HG03108 (cell line): ENCODE measurements around the gene ANO3.
"Not testable (repeated sequence)": the region's sequence is repeated elsewhere in the genome, so short reads cannot be mapped to it uniquely, and the experiment has no call there.

Source experiments
- ATAC-seq: cut with Tn5 transposase; IDR thresholded peaks from one replicate; pipeline ENCODE4 v1.9.1; 2021; ENCODE audit warnings: moderate library complexity; ENCODE audit not compliant: unreplicated experiment

Gene ANO3

DNA sequence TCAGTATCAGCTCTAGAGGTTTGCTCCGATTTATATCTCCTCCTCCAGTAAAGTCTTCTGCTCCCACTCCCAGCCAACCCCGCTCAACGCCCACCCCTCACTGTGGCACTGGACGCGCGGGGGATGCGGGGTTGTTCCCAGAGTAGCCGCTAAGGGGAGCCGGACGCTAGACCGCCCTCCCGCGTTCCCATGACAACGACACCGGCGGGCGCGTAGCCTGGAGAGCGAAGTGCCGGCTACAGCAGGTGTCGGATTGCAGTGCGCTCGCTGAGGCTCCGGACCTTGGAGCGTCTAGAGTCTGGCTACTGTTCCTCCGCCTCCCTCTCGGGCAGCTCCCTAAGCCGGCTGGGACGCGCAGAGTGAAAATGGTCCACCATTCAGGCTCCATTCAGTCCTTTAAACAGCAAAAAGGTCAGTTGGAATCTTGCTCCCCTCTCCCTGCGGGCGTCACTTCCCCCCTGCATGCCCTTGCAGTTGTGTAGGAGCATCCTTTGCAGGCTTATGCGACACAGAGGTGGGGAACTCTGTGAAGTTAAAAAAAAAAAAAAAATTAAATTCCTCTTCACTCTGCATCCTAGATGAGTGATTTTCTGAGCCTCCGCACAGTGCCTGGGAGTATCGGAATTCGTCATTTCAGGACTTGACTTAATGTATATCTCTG lies at the start of gene ANO3:
ANO3 (plus strand) TSS at position 220 of the 661 bp plus-strand sequence; CDS start at position 366, 146 bp downstream.
- peak; percentile 90 for ATAC-seq

DNA sequence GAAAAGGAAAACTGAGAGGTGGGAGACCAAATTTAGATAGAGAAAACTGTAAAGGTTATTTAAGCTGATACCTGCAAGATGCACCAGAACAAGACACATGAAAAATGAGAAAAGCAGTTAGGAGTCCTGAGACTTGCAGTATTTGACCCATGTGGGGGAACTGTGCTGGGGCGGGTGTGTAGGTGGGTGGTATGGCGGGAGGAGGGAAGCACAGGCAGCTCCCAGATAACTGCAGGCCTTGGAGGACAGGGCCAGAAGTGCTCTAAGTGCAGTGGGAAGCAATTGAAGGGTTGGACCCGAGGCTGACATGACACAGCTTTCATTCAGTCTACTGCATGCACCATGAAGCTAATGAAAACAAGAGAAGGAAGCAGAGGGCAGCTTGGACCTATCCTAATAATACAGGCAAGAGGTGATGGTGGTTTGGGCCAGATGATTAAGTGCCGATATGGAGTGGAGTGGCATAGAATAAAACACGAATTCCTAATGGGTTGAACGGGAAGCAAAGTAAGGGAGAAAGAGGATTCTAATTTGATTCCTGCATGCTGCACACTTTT lies 48.0 kb upstream of the ANO3 start:
- ATAC-seq: no peak

DNA sequence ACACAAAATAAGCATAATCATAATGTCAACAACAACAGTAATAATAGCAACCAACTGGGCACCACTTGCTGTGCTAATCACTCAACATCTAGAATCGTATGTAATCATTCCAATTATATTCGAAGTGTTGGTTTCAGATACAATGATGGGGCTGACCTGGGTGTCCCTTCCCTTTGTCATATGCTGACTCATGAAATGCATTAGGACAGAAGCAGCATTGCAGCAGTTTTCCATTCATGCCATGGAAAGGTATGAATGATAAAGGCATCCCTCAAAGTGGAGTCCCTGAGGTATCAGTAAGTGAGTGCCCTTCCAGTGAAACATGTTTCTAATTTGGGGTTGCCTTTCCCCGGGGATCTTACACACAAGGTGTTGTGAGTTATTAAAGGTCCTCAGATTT lies 46.3 kb upstream of the ANO3 start:
- ATAC-seq: no peak

DNA sequence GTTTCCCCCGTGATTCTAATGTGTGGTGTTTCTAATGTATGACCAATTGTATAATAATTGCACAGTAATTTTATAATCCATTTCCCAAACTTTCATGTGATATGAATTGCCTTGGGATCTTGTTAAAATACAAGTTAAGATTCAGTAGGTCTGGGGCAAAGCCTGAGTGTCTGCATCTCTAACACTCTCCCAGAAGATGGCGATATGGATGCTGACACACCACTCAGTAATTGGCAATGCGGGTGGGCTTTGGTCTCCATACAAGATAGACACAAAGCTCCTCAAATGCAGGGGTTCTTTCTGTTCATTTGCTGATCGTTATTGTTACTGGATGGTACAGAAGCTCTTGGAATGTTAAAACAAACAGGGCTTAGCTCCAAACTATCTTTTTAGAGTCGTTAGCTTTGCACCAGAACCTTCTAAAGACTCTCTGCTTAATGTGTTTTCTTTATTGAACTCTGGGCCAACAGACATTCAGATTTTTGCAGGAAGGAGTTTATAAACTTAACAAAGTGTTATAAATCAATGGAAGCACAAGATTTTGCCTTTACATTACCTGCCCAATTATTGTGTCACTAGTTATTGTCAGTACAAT lies 45.4 kb upstream of the ANO3 start:
- ATAC-seq: no peak

DNA sequence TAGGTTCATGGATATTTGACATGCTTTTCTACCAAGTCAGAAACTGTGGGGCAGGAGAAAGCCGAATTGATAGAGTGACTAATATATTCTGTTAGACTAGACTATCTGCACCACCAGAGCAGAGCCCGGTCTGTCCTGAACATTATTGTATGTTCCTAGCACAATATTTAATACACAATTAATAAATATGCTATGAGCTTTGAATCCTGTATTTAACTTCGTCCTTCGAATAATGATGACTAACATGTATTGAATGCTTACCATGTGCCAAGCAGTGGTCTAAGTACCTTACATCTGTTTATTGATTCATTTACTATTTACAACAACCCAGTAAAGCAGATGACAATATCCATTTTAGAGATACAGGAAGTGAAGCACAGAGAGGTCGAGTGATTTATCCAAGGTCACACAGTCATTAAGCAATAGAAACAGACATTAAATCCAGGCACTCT lies 44.8 kb upstream of the ANO3 start:
- no peak for ATAC-seq

DNA sequence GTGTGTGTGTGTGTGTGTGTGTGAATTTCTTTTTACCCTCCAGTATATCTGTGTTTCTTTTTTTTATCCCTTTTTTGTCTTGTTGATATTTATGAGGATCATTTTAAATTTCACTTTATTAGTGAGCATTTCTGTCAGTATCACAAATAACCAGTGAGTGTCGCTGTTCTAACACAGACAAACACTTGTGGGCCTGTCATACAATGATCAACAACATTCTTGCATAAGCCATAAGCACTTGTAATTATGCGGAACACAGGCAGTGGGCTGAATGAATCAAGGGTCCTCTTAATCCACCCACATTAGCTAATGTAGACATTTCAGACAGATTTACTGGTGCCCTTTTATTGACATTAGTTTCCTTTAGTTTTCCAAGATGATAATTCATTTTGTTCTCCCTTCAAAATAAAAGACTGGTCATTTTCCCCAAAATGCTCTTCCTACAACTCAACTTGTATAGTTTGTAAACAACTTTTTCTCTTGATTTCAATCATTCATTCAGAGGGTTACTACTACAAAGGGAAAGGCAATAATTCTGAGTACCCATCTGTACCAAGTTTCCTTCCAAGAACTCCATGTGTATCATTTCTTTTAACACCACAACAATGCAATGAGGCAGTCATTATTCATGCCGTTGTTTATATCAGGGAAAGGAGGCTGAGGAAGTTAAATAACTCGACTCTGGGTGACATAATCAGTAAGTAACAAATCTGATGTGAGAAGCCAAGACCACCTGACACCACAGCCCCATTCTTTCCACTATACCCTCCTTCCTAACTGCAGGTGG lies 34.5 kb upstream of the ANO3 start:
- no peak for ATAC-seq

DNA sequence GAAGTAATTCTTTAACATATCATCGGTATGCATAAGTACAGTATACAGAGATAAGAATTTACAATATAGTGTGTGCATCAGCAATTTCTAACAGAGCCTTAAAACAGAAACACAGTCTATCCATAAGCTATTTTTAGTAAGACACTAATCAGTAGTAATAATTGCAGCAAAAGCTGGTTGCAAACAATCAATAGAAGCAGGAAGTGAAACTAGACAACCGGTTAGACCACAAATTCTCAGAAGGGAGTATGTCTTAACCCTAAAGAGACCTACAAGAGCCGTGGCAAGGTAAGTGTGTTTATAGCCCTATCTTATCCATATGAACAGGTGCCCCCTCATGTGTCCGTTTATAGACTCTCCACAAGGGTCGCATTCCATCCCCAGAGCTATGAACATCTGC lies 15.6 kb upstream of the ANO3 start:
- not testable (repeated sequence) for ATAC-seq

DNA sequence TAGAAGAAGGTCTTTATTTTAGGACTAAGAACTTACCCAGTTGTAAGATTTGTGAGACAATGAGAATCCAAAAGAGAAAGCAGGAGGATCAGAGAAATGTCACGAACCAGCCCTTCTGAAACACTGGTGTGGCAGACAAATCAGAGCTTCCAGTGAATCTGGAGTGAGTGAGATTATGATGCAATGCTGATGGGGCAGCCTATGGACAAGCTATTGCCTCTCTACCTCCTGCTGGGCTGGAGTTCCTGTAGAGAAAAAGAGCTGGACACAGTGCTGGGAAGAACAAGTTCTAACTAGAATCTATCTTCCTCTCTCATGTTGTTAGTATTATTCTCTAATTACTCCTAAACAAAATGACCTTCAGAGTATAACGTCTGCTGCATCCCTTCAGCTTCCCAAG lies 12.0 kb upstream of the ANO3 start:
- ATAC-seq: no peak

DNA sequence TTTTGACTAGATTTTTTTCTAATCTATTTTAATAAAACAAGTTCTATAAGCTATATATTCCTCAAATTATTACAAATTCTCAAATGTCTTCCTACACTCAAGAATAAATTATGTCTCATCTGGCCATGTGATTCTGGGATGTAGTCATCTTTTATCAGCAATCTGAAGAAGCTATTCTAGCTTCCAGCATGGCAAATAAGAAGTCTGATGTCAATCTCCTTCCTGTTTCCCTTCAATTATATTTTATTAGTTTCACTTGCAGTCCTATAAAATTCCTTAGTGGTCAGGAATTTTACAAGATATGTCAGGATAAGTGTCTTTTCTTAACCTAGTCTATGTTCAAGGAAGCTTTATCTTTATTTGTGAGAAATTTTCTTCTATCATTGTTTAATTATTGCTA lies 10.4 kb upstream of the ANO3 start:
- no peak for ATAC-seq

DNA sequence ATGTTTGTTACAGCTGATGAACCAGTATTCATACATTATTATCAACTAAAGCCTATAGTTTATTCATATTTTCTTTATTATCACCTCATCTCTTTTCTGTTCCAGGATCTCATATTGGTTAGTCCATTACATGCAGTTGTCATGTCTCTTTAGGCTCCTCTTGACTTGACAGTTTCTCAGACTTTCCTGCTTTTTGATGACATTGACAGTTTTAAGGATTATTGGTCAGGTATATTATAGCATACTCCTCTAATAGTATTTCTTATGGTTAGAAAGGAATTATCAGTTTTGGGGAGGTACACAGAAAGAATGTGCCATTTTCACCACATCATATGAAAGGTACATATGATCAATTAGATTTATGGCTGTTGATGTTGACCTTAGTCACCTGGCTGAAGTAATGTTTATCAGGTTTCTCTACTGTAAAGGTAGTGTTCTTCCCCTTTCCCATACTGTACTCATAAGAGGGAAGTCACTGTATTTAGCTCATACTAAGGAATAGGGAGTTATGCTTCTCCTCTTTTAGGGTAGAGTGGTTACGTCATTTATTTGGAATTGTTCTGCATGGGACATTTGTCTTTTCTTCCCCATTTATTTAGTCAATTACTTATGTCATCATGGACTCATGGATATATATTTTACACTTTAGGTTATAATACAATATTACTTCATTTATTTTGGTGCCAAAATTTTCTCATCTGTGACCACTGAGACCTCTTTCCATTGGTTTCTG lies 9.4 kb upstream of the ANO3 start:
- ATAC-seq: no peak

DNA sequence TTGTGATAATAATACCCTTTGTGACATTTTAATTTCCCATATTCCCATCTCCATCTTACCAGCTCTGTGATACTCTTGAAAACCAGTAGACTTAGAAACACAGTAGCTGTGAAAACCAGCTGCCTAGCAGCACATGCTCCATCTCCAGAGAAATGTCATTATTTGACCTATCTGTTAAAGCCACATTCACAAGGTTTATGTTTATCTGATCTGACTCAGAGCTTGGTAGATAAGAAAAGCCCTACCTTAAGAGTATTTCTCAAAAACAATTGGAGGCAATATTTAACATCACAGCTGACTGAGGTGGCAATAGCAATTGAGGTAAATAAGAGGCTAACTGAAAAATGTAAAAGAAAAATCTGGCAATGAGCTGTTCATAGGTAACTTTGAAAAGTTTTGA lies 8.1 kb upstream of the ANO3 start:
- no peak for ATAC-seq

DNA sequence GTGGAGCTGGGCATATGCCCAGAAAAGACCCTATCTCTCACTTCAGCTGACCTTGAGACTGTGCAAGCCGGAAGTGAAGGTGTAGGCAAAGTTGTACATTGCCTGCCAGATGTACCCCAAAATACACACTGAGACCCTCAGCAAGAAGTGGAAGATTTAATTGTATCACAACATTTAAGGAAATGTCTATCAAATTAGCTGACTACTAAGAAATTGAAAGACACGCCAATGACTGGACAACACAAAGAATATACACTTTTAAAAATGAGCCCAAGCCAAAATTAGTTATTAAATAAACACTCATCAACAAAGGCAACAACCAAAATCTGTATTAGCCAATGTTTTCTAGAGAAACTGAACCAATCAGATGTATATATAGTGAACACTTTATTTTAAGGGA lies 7.7 kb upstream of the ANO3 start:
- no peak for ATAC-seq

DNA sequence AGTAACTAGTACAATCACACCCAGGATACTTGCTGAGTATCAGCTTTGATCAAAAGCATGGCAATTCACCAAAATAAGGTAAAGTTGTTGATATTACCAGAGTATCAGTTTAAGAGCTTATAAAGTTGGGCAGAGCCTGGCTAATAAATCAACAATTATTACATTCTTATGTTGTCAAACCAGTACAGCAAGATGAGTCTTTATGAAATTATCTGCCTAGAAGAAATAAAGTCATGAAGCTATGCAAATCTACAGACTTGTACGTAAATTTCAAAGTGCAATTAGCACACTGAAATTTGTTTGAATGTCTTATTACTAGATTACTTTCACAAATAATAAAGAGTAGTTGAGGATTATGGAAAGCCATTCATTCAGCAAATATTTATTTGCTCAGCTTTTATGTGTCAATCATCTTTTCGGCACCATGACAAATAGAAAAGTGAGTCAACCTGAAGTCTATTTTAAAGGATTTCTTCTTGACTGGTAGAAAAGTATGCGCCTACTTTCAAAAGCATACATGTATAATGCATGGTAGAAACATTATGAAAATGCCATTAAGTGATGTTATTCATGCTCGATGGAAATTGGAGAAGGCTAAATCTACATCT lies 5.0 kb upstream of the ANO3 start:
- ATAC-seq: no peak

DNA sequence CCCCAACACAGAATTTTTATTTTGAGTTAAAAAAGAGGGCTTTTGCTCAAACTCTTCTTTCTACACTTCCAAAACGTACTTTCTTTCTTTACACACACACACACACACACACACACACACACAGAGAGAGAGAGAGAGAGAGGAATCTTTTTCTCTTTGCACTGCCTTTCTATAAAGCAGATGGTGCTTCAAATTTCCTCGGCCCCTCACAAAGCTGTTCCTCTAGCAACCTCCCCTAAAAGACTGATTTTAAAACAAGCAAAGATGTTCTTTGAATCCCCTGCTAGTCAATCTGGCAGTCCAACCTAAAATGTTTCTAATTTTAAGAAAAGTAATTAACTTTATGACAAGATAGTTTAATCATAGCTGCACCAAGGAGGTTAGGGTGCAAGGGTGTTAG lies 2.7 kb upstream of the ANO3 start:
- ATAC-seq: no peak

DNA sequence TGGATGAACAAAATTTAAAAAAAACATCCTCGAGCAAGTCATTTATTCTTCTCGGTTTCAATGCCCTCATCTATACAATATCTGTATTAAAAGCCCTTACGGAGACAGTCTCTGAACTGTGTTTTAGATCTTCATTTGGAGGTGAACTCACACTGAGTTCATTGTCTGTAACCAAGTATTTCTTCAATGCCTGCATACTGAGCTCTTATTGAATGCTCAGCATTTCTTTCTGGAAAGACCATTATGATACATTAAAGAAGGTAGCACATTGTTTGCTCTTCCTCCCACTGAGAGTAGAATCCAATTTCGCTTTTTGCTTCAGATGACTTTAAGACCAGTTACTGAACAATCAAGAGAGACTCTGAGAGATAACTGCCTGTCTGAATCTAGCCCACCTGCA lies 1.7 kb upstream of the ANO3 start:
- no peak for ATAC-seq

DNA sequence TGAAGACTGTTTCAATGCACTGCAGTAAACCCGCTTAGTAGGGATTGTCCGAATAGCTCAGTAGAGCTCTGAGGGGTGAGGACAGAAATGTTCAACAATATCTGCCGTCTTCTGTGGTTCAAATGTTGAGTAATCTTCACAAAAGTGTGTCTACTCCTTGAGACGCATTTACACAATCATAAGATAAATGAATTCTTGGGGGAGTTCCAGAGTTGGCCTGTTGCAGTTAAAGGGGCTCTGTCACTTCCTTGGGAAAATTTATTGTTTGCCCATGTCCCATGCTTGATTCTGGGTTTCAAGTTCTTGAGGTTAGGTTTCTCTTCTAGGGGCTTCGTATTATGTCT lies 614 bp downstream of the ANO3 start:
- ATAC-seq: no peak

DNA sequence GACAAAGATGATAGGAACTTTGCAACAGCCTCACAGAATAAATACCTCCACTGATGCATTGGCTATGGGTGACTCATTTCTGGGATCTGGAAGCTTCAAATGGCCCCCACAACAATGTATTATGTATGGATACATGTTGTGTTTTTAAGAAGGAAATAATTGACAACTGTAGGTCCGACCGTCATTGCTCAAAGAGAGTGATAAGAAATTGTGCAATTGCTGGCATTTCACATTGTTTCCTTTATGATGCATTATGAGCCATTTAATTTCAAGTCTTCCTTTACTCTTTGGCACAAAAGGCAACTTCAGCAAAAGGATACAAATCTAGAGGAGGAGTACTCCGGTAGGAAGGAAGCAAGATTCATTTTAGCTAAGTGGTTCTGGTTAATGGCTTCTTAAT lies 2.0 kb downstream of the ANO3 start:
- no peak for ATAC-seq

DNA sequence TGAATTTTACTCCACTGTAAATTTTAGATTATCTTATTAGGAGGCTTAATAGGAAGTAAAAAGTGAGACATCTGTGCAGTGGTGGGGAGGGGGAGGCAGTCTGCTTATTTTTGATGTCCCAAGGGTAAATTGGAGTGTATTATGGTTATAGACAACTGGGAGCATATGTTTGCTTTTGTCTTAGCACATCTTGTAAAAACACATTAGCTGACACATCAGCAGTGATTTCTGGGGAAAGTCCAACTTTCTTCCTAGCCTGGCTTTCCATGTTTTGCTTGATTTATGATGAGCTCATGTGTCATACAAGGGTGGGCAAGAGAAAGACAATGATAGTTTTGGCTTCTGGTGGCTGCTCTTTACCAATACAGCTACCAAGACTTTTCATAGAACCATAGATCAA lies 4.0 kb downstream of the ANO3 start:
- ATAC-seq: no peak

DNA sequence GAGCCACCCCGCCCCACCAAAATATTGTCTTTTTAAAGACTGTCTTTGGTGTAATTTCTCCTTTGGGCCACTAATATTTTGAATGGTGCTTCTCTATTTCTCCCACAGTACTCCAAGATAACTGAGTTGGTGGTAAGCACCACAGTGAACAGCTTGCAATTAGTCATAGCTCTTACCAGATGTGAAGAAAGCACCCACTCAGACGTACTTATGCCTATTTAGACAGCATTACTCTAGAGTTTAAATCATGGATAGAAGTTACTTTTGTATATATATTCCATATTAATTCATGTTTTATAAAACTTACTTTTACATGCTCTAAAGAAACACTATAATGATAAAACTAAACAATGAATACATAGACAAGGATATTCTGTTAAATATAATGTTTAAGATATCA lies 12.7 kb downstream of the ANO3 start:
- ATAC-seq: no peak

DNA sequence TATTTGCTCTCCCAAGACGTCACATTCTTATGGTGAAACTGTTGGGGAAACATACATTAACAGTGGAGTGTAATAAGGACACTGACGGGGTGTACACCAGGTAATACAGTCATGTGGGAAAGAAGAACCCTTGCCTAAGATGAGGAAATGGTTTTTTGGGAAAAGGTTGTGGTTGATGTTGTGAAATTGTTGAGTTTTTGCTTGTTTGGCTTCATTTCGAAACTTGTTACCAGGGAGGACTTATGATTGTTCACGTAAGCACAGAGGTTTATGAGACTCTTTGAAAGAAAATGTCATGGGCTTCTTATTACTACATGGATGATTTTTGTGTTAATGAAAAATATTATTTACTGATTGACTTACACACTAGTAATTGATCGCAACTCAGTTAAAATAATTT lies 16.8 kb downstream of the ANO3 start:
- no peak for ATAC-seq

DNA sequence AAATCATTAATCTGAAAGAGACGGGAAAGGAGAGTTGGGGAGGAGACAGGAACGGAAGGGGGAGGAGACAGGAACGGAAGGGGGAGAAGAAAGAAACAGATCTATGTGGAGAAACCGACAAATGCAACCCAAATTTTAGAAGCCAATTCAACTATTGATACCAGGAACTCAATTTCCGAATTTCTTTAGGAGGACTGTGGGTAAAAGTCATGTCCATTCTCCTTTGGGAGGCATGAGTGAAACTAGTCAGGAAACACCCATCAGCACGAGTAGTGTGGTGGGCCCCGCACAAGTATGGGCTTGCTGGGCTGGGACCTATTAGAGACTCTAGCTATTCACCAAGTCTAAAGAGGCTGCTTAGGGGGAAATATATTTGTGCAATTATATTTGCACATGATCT lies 18.1 kb downstream of the ANO3 start:
- ATAC-seq: no peak
